SW 1271 (cell line): ENCODE measurements around the gene TMEM225.
"Not testable (repeated sequence)": the region's sequence is repeated elsewhere in the genome, so short reads cannot be mapped to it uniquely, and the experiment has no call there.

ENCODE experiments used
- DNase-seq, 2 experiments: peaks; one replicate each; lab custom pipeline; 2025; lab: John Stamatoyannopoulos, UW

TMEM225 gene

GRCh38 chr11:123885570-123885969 lies at the start of gene TMEM225:
TSS of gene TMEM225 (minus strand) at chr11:123885670. CDS start at chr11:123885425, 245 bp downstream.
- DNase-seq = no peak

- no peak for DNase-seq
Observed at GRCh38 chr11:123924027-123924426, 38.6 kb upstream of the TMEM225 start.

- DNase-seq = no peak
Observed at GRCh38 chr11:123920943-123921342, 35.5 kb upstream of the TMEM225 start.

- DNase-seq = no peak
Observed at GRCh38 chr11:123905826-123906225, 20.4 kb upstream of the TMEM225 start.

DNA sequence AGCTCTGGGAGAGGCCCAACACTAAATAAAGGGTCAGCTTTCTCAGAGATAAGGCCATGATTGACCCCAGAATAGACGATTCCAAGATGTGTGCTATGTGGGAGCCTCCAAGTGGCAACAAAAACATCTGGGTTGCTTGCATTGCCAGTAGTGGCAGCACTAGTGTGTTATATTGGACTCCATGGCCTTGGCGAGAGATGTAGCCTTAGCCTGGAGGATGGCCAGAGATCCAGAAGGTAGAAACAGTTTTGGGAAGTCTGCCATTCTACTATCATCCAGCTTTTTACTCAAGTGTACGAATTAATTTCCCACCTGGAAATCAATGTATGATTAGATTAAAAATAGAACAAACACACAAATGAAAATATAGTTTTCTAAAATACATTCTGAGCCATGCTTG lies 19.5 kb upstream of the TMEM225 start:
- DNase-seq = no peak

- no peak for DNase-seq
Observed at GRCh38 chr11:123903932-123904331, 18.5 kb upstream of the TMEM225 start.

GRCh38 chr11:123901867-123902266 lies 16.4 kb upstream of the TMEM225 start, which contains the start of gene OR8D4:
TSS of gene OR8D4 (plus strand) at chr11:123902167. CDS start at chr11:123906432, 4,265 bp downstream.
- no peak for DNase-seq

GRCh38 chr11:123899792-123900191 lies 14.3 kb upstream of the TMEM225 start:
- DNase-seq = no peak

- no peak for DNase-seq
Observed at GRCh38 chr11:123892031-123892430, 6.6 kb upstream of the TMEM225 start.

GRCh38 chr11:123880912-123881311 lies 4.6 kb downstream of the TMEM225 start:
- DNase-seq = no peak

DNA sequence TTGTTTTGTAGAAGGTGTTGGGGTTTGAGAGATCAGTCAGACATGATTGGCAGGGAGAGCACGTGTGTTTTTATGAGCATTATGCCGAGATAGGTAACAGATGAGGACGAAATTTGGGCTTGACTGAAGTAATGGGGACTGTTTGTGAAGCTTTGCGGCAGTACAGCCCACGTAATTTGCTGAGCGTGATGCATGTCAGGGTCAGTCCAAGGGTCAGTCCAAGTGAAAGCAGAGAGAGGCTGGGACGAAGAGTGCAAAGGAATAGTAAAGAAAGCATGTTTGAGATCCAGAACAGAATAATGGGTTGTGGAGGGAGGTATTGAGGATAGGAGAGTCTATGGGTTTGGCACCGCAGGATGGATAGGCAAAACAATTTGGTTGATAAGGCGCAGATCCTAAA lies 17.7 kb downstream of the TMEM225 start:
- not testable (repeated sequence) for DNase-seq

DNA sequence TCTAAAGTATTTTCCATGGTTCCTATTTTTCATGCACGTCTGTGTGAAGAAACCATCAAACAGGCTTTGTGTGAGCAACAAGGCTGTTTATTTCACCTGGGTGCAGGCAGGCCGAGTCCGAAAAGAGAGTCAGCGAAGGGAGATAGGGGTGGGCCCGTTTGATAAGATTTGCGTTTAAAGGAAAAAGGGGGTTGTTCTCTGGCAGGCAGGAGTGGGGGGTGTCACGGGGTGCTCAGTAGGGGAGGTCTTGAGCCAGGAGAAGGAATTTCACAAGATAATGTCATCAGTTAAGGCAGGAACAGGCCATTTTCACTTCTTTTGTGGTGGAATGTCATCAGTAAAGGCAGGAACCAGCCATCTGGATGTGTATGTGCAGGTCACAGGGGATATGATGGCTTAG lies 20.2 kb downstream of the TMEM225 start:
- DNase-seq = not testable (repeated sequence)

GRCh38 chr11:123859731-123860130 lies 25.7 kb downstream of the TMEM225 start:
- no peak for DNase-seq

DNA sequence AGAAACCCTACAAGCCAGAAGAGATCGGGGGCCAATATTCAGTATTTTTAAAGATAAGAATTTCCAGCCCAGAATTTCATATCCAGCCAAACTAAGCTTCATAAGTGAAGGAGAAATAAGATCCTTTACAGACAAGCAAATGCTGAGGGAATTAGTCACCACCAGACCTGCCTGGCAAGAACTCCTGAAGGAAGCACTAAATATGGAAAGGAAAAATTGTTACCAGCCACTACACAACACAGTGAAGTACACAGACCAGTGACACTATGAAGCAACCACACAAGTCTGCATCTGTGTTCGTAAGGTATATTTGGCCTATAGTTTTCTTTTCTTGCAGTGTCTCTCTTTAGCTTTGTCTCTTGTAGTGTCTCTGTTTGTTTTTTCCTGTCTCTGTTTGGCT lies 29.0 kb downstream of the TMEM225 start:
- no peak for DNase-seq

GRCh38 chr11:123853038-123853437 lies 32.4 kb downstream of the TMEM225 start:
- no peak for DNase-seq

DNA sequence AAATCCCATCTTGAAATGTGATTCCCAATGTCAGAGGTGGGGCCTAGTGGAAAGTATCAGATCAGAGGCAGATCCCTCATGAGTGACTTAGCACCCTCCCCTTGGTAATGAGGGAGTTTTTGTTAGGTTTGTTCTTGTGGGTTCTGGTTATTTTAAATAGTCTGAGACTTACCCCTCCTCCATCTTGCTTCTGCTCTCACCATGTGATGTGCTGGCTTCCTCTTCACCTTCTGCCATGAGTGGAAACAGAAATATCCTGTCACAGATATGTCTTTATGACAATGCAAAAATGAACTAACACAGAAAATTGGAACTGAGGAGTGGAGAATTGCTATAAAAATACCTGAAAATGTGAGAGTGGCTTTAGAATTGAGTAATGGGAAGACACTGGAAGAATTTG lies 33.1 kb downstream of the TMEM225 start:
- DNase-seq = no peak

GRCh38 chr11:123851110-123851509 lies 34.4 kb downstream of the TMEM225 start:
- no peak for DNase-seq

DNA sequence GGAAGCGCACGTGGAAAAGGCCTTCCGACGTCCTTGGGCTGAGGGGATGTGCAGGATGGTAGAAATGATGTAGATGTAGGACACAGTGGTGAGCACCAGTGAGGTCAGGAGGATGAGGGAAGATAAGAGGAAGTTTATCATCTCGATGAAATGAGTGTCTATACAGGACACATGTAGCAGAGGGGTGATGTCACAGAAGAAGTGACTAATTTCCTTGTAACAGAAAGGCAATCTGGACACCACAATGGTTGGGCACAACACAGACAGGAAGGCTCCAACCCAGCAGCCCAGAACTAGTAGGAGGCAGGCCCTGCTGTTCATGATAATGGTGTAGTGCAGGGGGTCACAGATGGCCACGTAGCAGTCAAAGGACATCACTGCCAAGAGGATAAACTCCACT lies 44.3 kb downstream of the TMEM225 start:
- no peak for DNase-seq

GRCh38 chr11:123839131-123839530 lies 46.3 kb downstream of the TMEM225 start:
- DNase-seq = no peak

GRCh38 chr11:123838659-123839058 lies 46.8 kb downstream of the TMEM225 start:
- DNase-seq = no peak

DNA sequence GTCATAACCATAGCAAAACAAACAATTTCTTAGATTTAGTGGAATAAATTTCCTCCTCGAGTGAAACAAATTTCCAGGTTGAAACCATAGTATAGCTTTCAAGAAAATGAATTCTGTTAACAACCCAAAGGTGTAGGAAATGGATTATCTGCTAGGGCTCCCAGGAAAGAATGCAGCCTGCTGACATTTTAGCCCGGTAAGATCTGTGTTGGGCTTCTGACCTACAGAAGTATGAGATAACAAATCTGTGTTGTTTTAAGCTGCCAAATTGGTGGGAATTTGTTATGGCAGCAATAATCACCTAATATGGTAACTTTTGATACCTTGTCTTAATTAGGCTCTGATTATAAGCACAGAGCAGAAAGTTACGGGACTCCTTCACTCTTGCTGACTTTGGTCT lies 47.3 kb downstream of the TMEM225 start:
- DNase-seq = no peak

DNA sequence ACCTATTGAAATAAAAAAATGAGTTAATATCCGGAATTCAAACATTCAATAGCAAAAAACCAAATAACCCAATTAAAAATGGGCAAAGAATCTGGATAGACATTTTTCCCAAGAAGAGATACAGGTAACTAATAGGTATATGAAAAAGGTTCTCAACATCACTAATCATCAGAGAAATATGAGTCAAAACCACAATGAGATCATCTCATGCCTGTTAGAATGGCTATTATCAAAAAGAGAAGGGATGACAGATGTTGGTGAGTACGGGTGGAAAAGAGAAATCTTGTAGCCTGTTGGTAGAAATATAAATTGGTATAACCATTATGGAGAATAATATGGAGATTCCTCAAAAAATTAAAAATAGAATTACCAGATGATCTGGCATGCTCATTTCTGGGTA lies 52.4 kb downstream of the TMEM225 start:
- no peak for DNase-seq
